GM23338 (cell line): ENCODE data around the gene LPP. TPM values are rescaled to one million over a fixed set of nuclear protein-coding genes. Genes with fewer than 3 reads are reported as not detected.

Experiments used
- ATAC-seq: fragments of 200-7000 bp; cut with Tn5 transposase; 3 replicates; pipeline ENCODE4 v1.9.1; 2020
- DNase-seq: peaks from one replicate; pipeline ENCODE4 v3.0.0-alpha.2; 2015; ENCODE audit warnings: low spot score
- H2AFZ ChIP-seq: fragments of 200-600 bp; sonication (generic); 2 replicates; pipeline ENCODE4 v1.8.0; 2016; ENCODE audit warnings: antibody characterized with exemption, mild to moderate bottlenecking, moderate library complexity
- H3F3A ChIP-seq: fragments of 200-600 bp; sonication (generic); replicated peaks from 2 replicates; pipeline ENCODE4 v1.8.0; 2017; ENCODE audit warnings: antibody characterized with exemption, mixed run types, low read depth
- H3K27ac ChIP-seq: fragments of 200-600 bp; sonication (generic); 2 replicates; pipeline ENCODE4 v1.6.1; 2016; ENCODE audit warnings: low read depth
- H3K27me3 ChIP-seq: fragments of 200-600 bp; sonication (generic); 2 replicates; pipeline ENCODE4 v1.8.0; 2016; ENCODE audit warnings: mild to moderate bottlenecking, mixed run types, moderate library complexity; ENCODE audit not compliant: insufficient read depth
- H3K36me3 ChIP-seq: fragments of 200-600 bp; sonication (generic); 2 replicates; pipeline ENCODE4 v1.8.0; 2016; ENCODE audit warnings: mild to moderate bottlenecking; ENCODE audit not compliant: insufficient read depth
- H3K4me1 ChIP-seq: fragments of 200-600 bp; sonication (generic); 2 replicates; pipeline ENCODE4 v1.8.0; 2016; ENCODE audit warnings: mild to moderate bottlenecking, moderate library complexity; ENCODE audit not compliant: insufficient read depth
- H3K4me2 ChIP-seq: fragments of 200-600 bp; sonication (generic); 2 replicates; pipeline ENCODE4 v1.7.1; 2017; ENCODE audit warnings: mixed run types
- H3K4me3 ChIP-seq: fragments of 200-600 bp; sonication (generic); 2 replicates; pipeline ENCODE4 v1.6.1; 2016; ENCODE audit warnings: mixed run types
- H3K79me2 ChIP-seq: fragments of 200-600 bp; sonication (generic); replicated peaks from 2 replicates; pipeline ENCODE4 v1.8.0; 2017; ENCODE audit warnings: mild to moderate bottlenecking; ENCODE audit not compliant: insufficient read depth
- H3K9me2 ChIP-seq: fragments of 200-600 bp; sonication (generic); 2 replicates; pipeline ENCODE4 v1.8.0; 2017; ENCODE audit not compliant: insufficient read depth
- H4K20me1 ChIP-seq: fragments of 200-600 bp; sonication (generic); replicated peaks from 2 replicates; pipeline ENCODE4 v1.8.0; 2017; ENCODE audit warnings: mild to moderate bottlenecking; ENCODE audit not compliant: insufficient read depth
- H3K27ac Mint-ChIP-seq: 2 replicates; pipeline ENCODE4 v1.8.0; 2020; ENCODE audit warnings: inconsistent platforms, mild to moderate bottlenecking, moderate library complexity, mixed read lengths
- H3K27me3 Mint-ChIP-seq: 3 replicates; pipeline ENCODE4 v1.8.0; 2022; ENCODE audit warnings: low read depth, mild to moderate bottlenecking, moderate library complexity, mixed read lengths, inconsistent platforms; ENCODE audit not compliant: insufficient read depth, poor library complexity
- H3K36me3 Mint-ChIP-seq: 3 replicates; pipeline ENCODE4 v1.8.0; 2021; ENCODE audit warnings: low read depth, mild to moderate bottlenecking, inconsistent platforms, moderate library complexity, mixed read lengths
- H3K4me1 Mint-ChIP-seq: 3 replicates; pipeline ENCODE4 v1.8.0; 2020; ENCODE audit warnings: mild to moderate bottlenecking, inconsistent platforms, mixed read lengths
- H3K4me3 Mint-ChIP-seq: 3 replicates; pipeline ENCODE4 v1.8.0; 2021; ENCODE audit warnings: moderate library complexity, mild to moderate bottlenecking, inconsistent platforms, mixed read lengths
- H3K9me3 Mint-ChIP-seq: 3 replicates; pipeline ENCODE4 v1.8.0; 2020; ENCODE audit warnings: moderate library complexity, mild to moderate bottlenecking, inconsistent platforms, mixed read lengths
- CREB1 ChIP-seq: fragments of 250-450 bp; sonication (Bioruptor Pico); IDR thresholded peaks from 2 replicates; pipeline ENCODE4 v1.5.0; 2020; ENCODE audit warnings: low read depth, mild to moderate bottlenecking, moderate library complexity
- ETS1 ChIP-seq: IDR thresholded peaks from 2 replicates; pipeline ENCODE4 v1.6.1; 2016; ENCODE audit warnings: antibody characterized with exemption
- EZH2 ChIP-seq: fragments of 200-600 bp; sonication (generic); IDR thresholded peaks from one replicate; pipeline ENCODE4 v1.8.0; 2017; ENCODE audit warnings: antibody characterized with exemption, mild to moderate bottlenecking, low read depth; ENCODE audit not compliant: unreplicated experiment
- EZH2phosphoT487 ChIP-seq: fragments of 200-600 bp; sonication (generic); IDR thresholded peaks from one replicate; pipeline ENCODE4 v1.8.1; 2018; ENCODE audit warnings: antibody characterized with exemption; ENCODE audit not compliant: unreplicated experiment
- NANOG ChIP-seq: IDR thresholded peaks from 2 replicates; pipeline ENCODE4 v1.6.1; 2016; ENCODE audit warnings: antibody characterized with exemption, borderline replicate concordance
- POLR2AphosphoS5 ChIP-seq: IDR thresholded peaks from 2 replicates; pipeline ENCODE4 v1.6.1; 2016; ENCODE audit warnings: antibody characterized with exemption, low read depth
- REST ChIP-seq: IDR thresholded peaks from one replicate; pipeline ENCODE4 v1.6.1; 2018; ENCODE audit warnings: antibody characterized with exemption; ENCODE audit not compliant: unreplicated experiment
- ZNF114 ChIP-seq: fragments of 250-450 bp; sonication (Bioruptor Pico); IDR thresholded peaks from 2 replicates; pipeline ENCODE4 v1.5.0; 2020; ENCODE audit warnings: mild to moderate bottlenecking, moderate library complexity
- polyA plus RNA-seq: library from polyadenylated mRNA; unstranded; fragments of >200 nt; fragmentation: Nextera tagmentation; extraction: Ambion mirVana; gene quantifications from 2 replicates; pipeline ENCODE4 v1.2.1, GENCODE V29; 2016
- total RNA-seq: library from RNA; depleted of rRNA; stranded (reverse); fragments of >200 nt; shearing (Covaris generic); gene quantifications from 2 replicates; pipeline ENCODE4 v1.2.3, GENCODE V29; 2014
- TF ChIP-seq, protein P1 (sequence below): fragments of 250-450 bp; sonication (Bioruptor Pico); IDR thresholded peaks from 2 replicates; pipeline ENCODE4 v1.5.0; 2020; ENCODE audit warnings: mild to moderate bottlenecking, moderate library complexity

The LPP gene
- total and polyA plus RNA-seq, 2 experiments from 2014 or later, result 23.0 to 35.2 TPM

- Histone ChIP-seq H3K27ac (no peak overlapping the region), H4K20me1 (0 out of 2 replicates have a peak, but pooled peaks cover 5% of the 10 kb centered on the region), H3K27me3 (no peaks in the 10 kb centered on the region), H3K4me2 (no peak overlapping the region), H3F3A (no peaks in the 10 kb centered on the region), H3K9me2 (no peaks in the 10 kb centered on the region), H2AFZ (no peak overlapping the region), H3K4me1 (no peaks in the 10 kb centered on the region), H3K36me3 (no peaks in the 10 kb centered on the region; the same call in 1 of the 2 replicates), H3K4me3 (no peak overlapping the region), H3K79me2 (0 out of 2 replicates have a peak, but pooled peaks cover 7% of the 10 kb centered on the region)
- Mint-ChIP-seq H3K27me3 (peaks cover 3% of the 10 kb centered on the region), H3K4me1 (peaks cover 6% of the 10 kb centered on the region; the same call in 2 of the 3 replicates), H3K27ac (no peak overlapping the region), H3K9me3 (no peaks in the 10 kb centered on the region), H3K4me3 (no peak overlapping the region), H3K36me3 (no peaks in the 10 kb centered on the region; the same call in 1 of the 3 replicates)
- DNase-seq (no peak), ATAC-seq (no peak)
- TF ChIP-seq NANOG (no peak), EZH2phosphoT487 (no peak), EZH2 (no peak), ETS1 (no peak), POLR2AphosphoS5 (no peak), ZNF114 (no peak), CREB1 (CRISPR knock-in tag) (no peak), REST (no peak)
- TF ChIP-seq, protein P1, sequence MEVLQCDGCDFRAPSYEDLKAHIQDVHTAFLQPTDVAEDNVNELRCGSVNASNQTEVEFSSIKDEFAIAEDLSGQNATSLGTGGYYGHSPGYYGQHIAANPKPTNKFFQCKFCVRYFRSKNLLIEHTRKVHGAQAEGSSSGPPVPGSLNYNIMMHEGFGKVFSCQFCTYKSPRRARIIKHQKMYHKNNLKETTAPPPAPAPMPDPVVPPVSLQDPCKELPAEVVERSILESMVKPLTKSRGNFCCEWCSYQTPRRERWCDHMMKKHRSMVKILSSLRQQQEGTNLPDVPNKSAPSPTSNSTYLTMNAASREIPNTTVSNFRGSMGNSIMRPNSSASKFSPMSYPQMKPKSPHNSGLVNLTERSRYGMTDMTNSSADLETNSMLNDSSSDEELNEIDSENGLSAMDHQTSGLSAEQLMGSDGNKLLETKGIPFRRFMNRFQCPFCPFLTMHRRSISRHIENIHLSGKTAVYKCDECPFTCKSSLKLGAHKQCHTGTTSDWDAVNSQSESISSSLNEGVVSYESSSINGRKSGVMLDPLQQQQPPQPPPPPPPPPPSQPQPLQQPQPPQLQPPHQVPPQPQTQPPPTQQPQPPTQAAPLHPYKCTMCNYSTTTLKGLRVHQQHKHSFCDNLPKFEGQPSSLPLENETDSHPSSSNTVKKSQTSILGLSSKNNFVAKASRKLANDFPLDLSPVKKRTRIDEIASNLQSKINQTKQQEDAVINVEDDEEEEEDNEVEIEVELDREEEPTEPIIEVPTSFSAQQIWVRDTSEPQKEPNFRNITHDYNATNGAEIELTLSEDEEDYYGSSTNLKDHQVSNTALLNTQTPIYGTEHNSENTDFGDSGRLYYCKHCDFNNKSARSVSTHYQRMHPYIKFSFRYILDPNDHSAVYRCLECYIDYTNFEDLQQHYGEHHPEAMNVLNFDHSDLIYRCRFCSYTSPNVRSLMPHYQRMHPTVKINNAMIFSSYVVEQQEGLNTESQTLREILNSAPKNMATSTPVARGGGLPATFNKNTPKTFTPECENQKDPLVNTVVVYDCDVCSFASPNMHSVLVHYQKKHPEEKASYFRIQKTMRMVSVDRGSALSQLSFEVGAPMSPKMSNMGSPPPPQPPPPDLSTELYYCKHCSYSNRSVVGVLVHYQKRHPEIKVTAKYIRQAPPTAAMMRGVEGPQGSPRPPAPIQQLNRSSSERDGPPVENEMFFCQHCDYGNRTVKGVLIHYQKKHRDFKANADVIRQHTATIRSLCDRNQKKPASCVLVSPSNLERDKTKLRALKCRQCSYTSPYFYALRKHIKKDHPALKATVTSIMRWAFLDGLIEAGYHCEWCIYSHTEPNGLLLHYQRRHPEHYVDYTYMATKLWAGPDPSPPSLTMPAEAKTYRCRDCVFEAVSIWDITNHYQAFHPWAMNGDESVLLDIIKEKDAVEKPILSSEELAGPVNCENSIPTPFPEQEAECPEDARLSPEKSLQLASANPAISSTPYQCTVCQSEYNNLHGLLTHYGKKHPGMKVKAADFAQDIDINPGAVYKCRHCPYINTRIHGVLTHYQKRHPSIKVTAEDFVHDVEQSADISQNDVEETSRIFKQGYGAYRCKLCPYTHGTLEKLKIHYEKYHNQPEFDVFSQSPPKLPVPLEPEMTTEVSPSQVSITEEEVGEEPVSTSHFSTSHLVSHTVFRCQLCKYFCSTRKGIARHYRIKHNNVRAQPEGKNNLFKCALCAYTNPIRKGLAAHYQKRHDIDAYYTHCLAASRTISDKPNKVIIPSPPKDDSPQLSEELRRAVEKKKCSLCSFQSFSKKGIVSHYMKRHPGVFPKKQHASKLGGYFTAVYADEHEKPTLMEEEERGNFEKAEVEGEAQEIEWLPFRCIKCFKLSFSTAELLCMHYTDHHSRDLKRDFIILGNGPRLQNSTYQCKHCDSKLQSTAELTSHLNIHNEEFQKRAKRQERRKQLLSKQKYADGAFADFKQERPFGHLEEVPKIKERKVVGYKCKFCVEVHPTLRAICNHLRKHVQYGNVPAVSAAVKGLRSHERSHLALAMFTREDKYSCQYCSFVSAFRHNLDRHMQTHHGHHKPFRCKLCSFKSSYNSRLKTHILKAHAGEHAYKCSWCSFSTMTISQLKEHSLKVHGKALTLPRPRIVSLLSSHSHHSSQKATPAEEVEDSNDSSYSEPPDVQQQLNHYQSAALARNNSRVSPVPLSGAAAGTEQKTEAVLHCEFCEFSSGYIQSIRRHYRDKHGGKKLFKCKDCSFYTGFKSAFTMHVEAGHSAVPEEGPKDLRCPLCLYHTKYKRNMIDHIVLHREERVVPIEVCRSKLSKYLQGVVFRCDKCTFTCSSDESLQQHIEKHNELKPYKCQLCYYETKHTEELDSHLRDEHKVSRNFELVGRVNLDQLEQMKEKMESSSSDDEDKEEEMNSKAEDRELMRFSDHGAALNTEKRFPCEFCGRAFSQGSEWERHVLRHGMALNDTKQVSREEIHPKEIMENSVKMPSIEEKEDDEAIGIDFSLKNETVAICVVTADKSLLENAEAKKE (CRISPR knock-in tag), result no peak
These were observed 101.2 kb downstream of the LPP start for GRCh38 chr3:188255190-188255589.
